HG03575 (cell line): Measurements from ENCODE around the gene PODNL1.

Experiments used
- ATAC-seq: cut with Tn5 transposase; IDR thresholded peaks from one replicate; pipeline ENCODE4 v1.9.1; 2021; ENCODE audit not compliant: unreplicated experiment, insufficient number of reproducible peaks, low FRiP score; ENCODE audit errors: extremely low read depth

Gene PODNL1

GRCh38 chr19:13881251-13881691 is 56.9 kb downstream of the PODNL1 start:
- no peak for ATAC-seq
